Naive B cell (primary cell): Measurements from ENCODE around the gene DNAJC1. TPM values are rescaled to one million over a fixed set of nuclear protein-coding genes. Genes with fewer than 3 reads are reported as not detected.

Experiments used
- ATAC-seq, 2 donors: fragments of 150-1000 bp; cut with Tn5 transposase; 2 replicates each; pipeline ENCODE4 v1.10.0; 2021; ENCODE audit warnings: low read depth in 2 of 2, mild to moderate bottlenecking in 2 of 2, moderate library complexity in 2 of 2
- DNase-seq: peaks from one replicate; pipeline ENCODE4 v3.0.0; 2022
- H3K27ac Mint-ChIP-seq, 6 donors: one replicate each; pipeline ENCODE4 v1.8.0; 2020 to 2022; ENCODE audit warnings: mild to moderate bottlenecking in 6 of 6, mixed read lengths in 6 of 6, moderate library complexity in 5 of 6, inconsistent platforms in 2 of 6
- H3K27me3 Mint-ChIP-seq, 3 donors: one replicate each; pipeline ENCODE4 v1.8.0; 2021 to 2022; ENCODE audit warnings: mixed read lengths in 3 of 3, mild to moderate bottlenecking in 1 of 3
- H3K36me3 Mint-ChIP-seq, 2 donors: one replicate each; pipeline ENCODE4 v1.8.0; 2020 to 2022; ENCODE audit warnings: mixed read lengths in 2 of 2, inconsistent platforms in 1 of 2, mild to moderate bottlenecking in 1 of 2
- H3K4me1 Mint-ChIP-seq, 3 donors: one replicate each; pipeline ENCODE4 v1.8.0; 2020 to 2022; ENCODE audit warnings: mixed read lengths in 3 of 3, inconsistent platforms in 1 of 3, mild to moderate bottlenecking in 1 of 3, moderate library complexity in 1 of 3
- H3K4me3 Mint-ChIP-seq, 8 donors: one replicate each; pipeline ENCODE4 v1.8.0; 2020 to 2022; ENCODE audit warnings: mild to moderate bottlenecking in 8 of 8, mixed read lengths in 8 of 8, moderate library complexity in 8 of 8, inconsistent platforms in 2 of 8
- H3K9me3 Mint-ChIP-seq, 7 donors: one replicate each; pipeline ENCODE4 v1.8.0; 2020 to 2022; ENCODE audit warnings: mixed read lengths in 7 of 7, mild to moderate bottlenecking in 5 of 7, inconsistent platforms in 2 of 7, moderate library complexity in 1 of 7
- polyA plus RNA-seq, 6 donors: library from polyadenylated mRNA; unstranded; fragments of 300-500 nt; fragmentation: Illumina TruSeq; gene quantifications; one replicate each; pipeline ENCODE4 v1.2.3, GENCODE V29; 2021; ENCODE audit warnings: low read depth in 6 of 6

DNAJC1 gene
- polyA plus RNA-seq, 6 donors from 2014 or later: 9.1 to 19.5 (median 14.5) TPM

DNA sequence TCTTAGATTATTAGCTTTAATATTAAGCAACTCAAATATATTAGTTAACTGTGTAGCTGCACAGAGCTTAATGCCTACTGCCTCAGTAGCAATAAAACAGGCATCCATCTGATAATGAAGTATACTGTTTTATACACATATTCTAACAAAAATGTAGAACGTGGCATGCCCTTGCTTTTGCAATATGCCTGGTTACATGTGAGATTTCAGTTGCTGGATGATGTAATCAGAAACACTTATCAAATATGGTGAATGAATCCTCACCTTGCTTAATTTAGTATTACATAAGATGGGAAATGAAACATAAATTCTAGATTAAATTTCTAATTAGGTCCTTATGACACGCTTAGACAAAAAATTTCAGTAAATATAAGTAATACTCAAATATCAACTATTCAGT, 8.0 kb downstream of the DNAJC1 start:
- Mint-ChIP-seq H3K4me3 (no peak overlapping the region), H3K9me3 (no peaks in the 10 kb centered on the region), H3K4me1 (peaks cover 2 to 14% (median 9%) of the 10 kb centered on the region in 3 donors), H3K27ac (no peak overlapping the region), H3K27me3 (no peaks in the 10 kb centered on the region), H3K36me3 (no peaks in the 10 kb centered on the region)
- DNase-seq (no peak), ATAC-seq (no peak)

DNA sequence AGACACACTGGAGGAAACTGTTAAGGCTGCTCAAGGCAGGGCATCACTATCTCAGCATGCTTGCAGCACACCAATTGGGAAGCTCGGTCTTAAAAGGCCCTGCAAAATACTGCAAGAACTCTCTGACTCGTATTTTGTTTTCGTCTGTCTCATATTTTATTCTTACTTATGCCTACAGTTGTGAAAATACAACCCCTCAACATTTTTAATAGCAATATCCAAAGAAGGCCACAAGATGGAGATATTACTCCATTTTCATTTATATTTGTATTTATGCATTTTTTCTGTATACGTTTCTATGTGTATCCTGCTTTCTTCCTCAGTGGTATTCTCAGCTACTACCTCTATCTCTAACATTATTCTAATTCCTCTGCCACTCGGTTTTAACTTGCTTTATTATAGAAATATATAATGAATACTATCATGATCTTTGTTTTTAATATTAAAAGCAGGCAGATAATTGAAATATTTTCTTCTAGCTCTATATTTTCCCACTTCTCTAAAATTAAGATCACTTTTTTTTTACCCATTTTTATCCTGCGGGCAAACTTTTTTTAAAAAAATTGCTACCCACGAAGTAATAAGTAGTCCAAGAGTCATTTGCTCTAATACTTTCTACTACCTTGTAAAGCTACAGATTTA, 10.0 kb downstream of the DNAJC1 start:
- Mint-ChIP-seq H3K27me3 (no peaks in the 10 kb centered on the region), H3K4me1 (peaks cover 0 to 12% (median 3%) of the 10 kb centered on the region in 3 donors), H3K9me3 (no peaks in the 10 kb centered on the region), H3K4me3 (no peak overlapping the region), H3K27ac (no peak overlapping the region), H3K36me3 (no peaks in the 10 kb centered on the region)
- ATAC-seq (peak; percentile 21 to 35), DNase-seq (peak; percentile 33)

DNA sequence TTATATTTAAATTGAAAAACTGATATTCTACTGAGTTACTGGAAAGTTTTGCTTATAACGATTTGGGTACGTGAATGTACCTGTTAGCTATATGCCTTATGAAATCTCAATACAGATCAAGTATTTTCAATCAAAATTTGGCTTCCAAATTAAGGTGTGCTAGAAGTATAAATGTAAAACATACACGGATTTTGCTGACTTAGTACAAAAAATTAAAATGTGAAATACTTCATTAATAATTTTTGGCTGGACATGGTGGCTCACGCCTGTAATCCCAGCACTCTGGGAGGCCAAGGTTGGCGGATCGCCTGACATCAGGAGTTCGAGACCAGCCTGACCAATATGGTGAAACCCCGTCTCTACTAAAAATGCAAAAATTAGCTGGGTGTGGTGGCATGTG, 11.7 kb downstream of the DNAJC1 start:
- H3K27ac Mint-ChIP-seq: no peak overlapping the region
- H3K36me3 Mint-ChIP-seq: no peaks in the 10 kb centered on the region
- DNase-seq: no peak
- no peak for ATAC-seq
- no peaks in the 10 kb centered on the region for H3K27me3 Mint-ChIP-seq
- no peak overlapping the region for H3K4me3 Mint-ChIP-seq
- H3K4me1 Mint-ChIP-seq: peaks cover 0 to 6% (median 3%) of the 10 kb centered on the region in 3 donors
- H3K9me3 Mint-ChIP-seq: peaks cover 0 to 2% (median 0%) of the 10 kb centered on the region in 7 donors

DNA sequence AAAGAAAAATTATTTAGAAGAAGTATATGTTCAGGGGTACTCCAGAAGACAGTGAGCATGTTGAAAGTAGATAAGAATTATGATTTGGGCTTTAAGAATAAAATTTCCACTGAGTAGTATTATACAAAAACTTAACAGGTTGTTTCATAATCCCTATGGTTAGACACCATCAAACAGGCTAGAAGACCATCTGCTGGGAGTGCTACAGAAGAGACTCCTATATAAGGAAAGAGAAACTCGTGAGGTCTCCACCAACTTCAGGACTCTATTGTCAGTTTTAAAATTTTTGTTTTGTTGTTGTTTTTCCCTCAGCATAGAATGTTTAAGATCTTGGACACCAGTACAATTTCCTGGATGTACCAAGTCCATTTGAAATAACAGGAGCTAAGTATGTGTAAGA, 13.1 kb downstream of the DNAJC1 start:
- Mint-ChIP-seq H3K27ac (peak overlapping the region in 3 of 6 donors; percentile 5 to 48 (median 10)), H3K27me3 (no peaks in the 10 kb centered on the region), H3K36me3 (no peaks in the 10 kb centered on the region), H3K9me3 (peaks cover 0 to 9% (median 3%) of the 10 kb centered on the region in 7 donors), H3K4me1 (peaks cover 0 to 5% (median 3%) of the 10 kb centered on the region in 3 donors), H3K4me3 (no peak overlapping the region)
- ATAC-seq: no peak
- DNase-seq: no peak

DNA sequence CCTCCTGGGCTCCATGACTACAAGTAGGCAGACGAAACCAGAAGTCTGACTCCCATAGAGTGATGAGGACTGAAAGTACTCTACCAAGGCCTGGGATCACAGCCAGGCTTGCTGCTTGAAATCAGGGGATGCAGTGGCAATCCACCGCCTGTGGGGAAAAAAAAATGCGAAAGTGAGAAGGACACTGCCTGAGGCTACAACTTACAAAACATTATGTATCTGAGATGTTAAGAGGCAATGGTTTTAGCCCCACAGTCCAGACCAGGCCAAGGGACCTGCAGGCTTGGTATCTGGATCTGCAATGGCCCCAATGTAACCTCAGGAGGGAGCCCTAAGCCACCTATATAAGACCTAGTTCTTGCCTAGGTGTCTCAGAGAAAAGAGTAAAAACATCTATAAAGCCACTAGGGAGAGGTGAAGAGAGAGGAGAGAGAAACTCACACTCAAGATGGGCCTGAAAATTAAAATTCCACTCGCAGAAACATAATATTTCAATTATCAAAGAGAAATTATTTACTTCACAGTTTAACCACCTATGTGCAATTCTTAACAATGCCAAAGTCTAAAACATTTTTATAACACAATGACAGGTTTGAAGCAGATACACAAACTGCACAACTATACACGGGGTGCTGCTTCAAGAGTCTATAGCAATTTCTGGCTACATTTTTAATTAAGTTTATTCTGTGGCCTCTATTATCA, 13.9 kb downstream of the DNAJC1 start:
- Mint-ChIP-seq H3K9me3 (peaks cover 0 to 9% (median 3%) of the 10 kb centered on the region in 7 donors), H3K27me3 (no peaks in the 10 kb centered on the region), H3K27ac (peak overlapping the region in 3 of 6 donors; percentile 10 to 79 (median 29)), H3K36me3 (no peaks in the 10 kb centered on the region), H3K4me3 (no peak overlapping the region), H3K4me1 (peaks cover 0 to 6% (median 5%) of the 10 kb centered on the region in 3 donors)
- DNase-seq (peak; percentile 29), ATAC-seq (peak; percentile 85 to 92)

DNA sequence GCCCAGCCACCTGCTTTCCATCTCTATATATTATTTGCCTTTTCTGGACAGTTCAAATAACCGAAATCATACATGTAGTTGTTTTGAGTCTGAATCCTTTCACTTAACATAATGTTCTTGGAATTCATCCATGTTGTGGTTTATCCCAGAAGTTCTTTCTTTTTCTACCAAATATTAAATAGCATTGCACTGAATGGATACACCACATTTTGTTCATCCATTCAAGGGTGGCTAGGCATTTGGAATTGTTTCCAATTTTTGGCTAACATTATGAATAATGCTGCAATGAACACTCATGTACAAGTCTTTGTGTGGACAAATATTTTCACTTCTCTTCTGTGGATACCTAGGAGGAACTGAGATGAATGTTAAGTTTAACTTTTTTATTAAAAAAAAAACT, 18.0 kb downstream of the DNAJC1 start:
- peaks cover 0 to 4% of the 10 kb centered on the region in 2 donors for H3K36me3 Mint-ChIP-seq
- ATAC-seq: no peak
- H3K27ac Mint-ChIP-seq: peak overlapping the region in 2 of 6 donors; percentile 39 to 80
- peaks cover 0 to 9% (median 3%) of the 10 kb centered on the region in 7 donors for H3K9me3 Mint-ChIP-seq
- peaks cover 0 to 11% (median 11%) of the 10 kb centered on the region in 3 donors for H3K4me1 Mint-ChIP-seq
- H3K27me3 Mint-ChIP-seq: no peaks in the 10 kb centered on the region
- peak overlapping the region in 1 of 8 donors; percentile 57 for H3K4me3 Mint-ChIP-seq
- DNase-seq: no peak

DNA sequence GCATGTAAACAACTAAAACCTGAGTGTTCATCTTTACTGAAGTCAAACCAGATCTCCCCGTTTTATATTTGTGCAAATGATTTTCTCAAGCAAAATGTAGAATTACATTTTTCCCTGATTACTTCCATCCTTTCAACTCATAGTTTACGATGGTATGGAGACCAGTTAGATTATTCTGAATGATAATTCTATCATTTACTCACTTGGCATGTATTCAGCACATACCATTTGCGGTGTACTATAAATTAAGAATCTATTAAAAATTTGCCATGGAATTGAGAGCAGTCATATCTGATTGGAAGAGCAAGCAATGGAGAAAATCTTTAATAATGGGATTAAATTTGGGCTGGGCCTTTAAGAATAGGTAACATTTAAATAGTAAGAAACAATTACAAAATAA, 22.4 kb downstream of the DNAJC1 start:
- Mint-ChIP-seq H3K9me3 (peaks cover 0 to 5% (median 0%) of the 10 kb centered on the region in 7 donors), H3K36me3 (peaks cover 0 to 4% of the 10 kb centered on the region in 2 donors), H3K27me3 (no peaks in the 10 kb centered on the region), H3K4me1 (peaks cover 0 to 15% (median 8%) of the 10 kb centered on the region in 3 donors), H3K27ac (no peak overlapping the region), H3K4me3 (no peak overlapping the region)
- DNase-seq: no peak
- no peak for ATAC-seq

DNA sequence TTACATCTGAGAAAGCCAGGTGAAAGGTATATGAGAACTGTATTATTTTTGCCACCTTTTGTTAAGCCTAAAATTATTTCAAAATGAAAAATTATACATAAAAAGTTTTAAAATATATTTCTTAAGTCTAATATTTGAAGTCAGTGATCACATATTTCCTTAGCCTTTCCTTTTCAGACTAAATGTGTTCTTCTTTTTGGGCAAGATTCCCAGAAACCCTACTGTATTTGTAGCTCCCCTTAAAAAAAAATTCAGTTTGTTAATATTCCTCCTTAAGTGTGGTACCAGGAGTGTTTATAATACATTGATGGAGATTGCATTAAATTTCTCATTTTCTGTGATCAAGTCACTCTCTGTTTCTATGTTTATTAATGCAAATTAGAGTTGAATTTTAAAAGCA, 22.8 kb downstream of the DNAJC1 start:
- no peaks in the 10 kb centered on the region for H3K27me3 Mint-ChIP-seq
- peaks cover 0 to 15% (median 8%) of the 10 kb centered on the region in 3 donors for H3K4me1 Mint-ChIP-seq

DNA sequence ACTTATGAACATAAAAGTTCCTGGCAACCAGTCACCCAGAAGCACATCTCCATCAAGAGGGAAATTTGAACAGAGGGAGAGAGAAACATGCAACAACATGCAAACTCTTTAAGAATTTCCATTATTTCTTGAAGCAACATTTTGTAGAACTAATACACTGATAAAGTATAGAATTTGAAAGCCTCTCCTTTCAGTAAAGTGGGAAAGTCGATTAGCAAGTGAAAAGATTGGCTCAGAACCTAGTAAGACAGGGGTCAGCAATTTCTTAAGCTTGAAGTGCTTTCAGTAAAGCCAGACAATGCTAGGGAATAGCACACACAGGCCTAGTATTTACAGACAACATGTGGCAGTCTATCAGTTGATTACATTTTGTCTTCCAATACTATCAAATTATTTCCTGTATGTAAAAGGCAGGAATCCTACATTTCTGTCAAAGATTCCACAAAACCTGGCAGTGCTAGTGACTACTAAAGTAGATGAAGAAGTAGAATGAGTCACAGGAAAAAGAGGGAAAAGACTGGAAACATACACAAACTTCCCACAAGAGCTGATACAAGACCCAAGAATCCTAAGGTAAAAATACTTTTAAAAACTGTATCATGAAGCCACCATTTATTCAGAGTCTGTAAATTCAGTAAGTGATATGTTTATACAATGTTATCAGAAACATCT, 25.2 kb downstream of the DNAJC1 start:
- no peaks in the 10 kb centered on the region for H3K27me3 Mint-ChIP-seq
- H3K36me3 Mint-ChIP-seq: peaks cover 0 to 4% of the 10 kb centered on the region in 2 donors
- H3K4me3 Mint-ChIP-seq: no peak overlapping the region
- DNase-seq (no peak), ATAC-seq (no peak)
- H3K9me3 Mint-ChIP-seq: peaks cover 0 to 4% (median 0%) of the 10 kb centered on the region in 7 donors
- peaks cover 0 to 15% (median 8%) of the 10 kb centered on the region in 3 donors for H3K4me1 Mint-ChIP-seq
- H3K27ac Mint-ChIP-seq: no peak overlapping the region

More for the DNA sequence above, 22.8 kb downstream of the DNAJC1 start:
- Mint-ChIP-seq H3K9me3 (peaks cover 0 to 4% (median 0%) of the 10 kb centered on the region in 7 donors), H3K27ac (no peak overlapping the region), H3K36me3 (peaks cover 0 to 4% of the 10 kb centered on the region in 2 donors), H3K4me3 (no peak overlapping the region)
- ATAC-seq (no peak), DNase-seq (no peak)

GRCh38 chr10:21976739-21977138, 26.8 kb downstream of the DNAJC1 start:
- H3K9me3 Mint-ChIP-seq: no peaks in the 10 kb centered on the region
- DNase-seq (no peak), ATAC-seq (no peak)
- peak overlapping the region in 1 of 6 donors; percentile 37 for H3K27ac Mint-ChIP-seq
- H3K4me1 Mint-ChIP-seq: peaks cover 0 to 10% (median 4%) of the 10 kb centered on the region in 3 donors
- peaks cover 0 to under 1% of the 10 kb centered on the region in 2 donors for H3K36me3 Mint-ChIP-seq
- no peaks in the 10 kb centered on the region for H3K27me3 Mint-ChIP-seq
- H3K4me3 Mint-ChIP-seq: no peak overlapping the region

DNA sequence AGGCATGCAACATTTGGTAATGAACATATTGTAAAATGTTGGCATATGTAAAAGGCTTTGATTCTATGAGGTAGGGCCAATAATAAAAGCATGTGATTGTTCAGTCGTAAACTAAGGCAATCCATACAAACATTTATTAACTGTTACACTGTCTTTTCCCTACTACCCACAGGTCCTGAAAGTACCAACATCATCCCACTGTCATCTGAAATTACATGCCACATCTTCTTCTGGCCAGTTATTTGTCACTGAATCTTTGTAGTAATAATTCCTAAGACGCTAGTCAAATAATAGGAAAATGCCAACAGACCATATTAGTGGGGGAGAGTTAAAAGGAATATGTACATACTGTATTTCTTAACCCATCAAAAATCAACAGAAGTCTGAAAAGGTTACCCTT, 27.2 kb downstream of the DNAJC1 start:
- no peaks in the 10 kb centered on the region for H3K9me3 Mint-ChIP-seq
- no peak overlapping the region for H3K27ac Mint-ChIP-seq
- peaks cover 0 to 8% (median 4%) of the 10 kb centered on the region in 3 donors for H3K4me1 Mint-ChIP-seq
- H3K4me3 Mint-ChIP-seq: no peak overlapping the region
- no peaks in the 10 kb centered on the region for H3K36me3 Mint-ChIP-seq
- no peak for ATAC-seq
- no peak for DNase-seq
- no peaks in the 10 kb centered on the region for H3K27me3 Mint-ChIP-seq

DNA sequence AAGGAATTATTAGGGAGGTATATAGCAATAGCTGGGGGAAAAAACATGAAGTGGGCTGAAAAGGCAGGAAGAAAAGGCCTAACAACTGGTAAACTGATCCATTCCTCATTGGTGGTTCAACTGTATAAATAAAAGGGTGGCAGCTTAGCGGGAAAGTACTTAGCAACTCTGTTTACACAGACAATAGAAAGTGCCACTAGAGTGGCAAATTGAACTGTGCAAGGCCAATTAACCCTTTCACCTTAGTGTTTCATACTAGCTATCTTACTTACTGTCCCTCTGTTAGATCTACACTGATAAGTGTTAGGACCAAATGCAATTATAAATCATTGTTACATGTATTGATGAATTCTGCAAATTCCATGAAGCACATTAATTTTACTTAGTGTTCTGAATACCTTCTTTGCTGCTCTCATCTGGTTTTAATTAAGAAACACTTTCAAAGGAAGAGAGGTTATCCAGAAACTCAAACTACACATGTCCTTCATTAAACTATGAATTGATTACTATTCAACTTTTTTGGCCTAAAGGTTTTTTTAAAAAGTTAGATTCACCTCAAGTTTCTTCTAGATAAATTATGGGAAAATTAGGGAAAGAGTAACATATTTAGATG, 28.0 kb downstream of the DNAJC1 start:
- peaks cover 0 to 8% (median 4%) of the 10 kb centered on the region in 3 donors for H3K4me1 Mint-ChIP-seq
- no peaks in the 10 kb centered on the region for H3K27me3 Mint-ChIP-seq
- no peak for ATAC-seq

GRCh38 chr10:21972584-21972983, 30.9 kb downstream of the DNAJC1 start:
- Mint-ChIP-seq H3K4me3 (no peak overlapping the region), H3K4me1 (peaks cover under 1 to 8% (median 6%) of the 10 kb centered on the region in 3 donors)
- ATAC-seq: no peak

More for the DNA sequence above, 28.0 kb downstream of the DNAJC1 start:
- no peak for DNase-seq
- H3K36me3 Mint-ChIP-seq: no peaks in the 10 kb centered on the region
- H3K9me3 Mint-ChIP-seq: no peaks in the 10 kb centered on the region
- H3K27ac Mint-ChIP-seq: peak overlapping the region in 1 of 6 donors; percentile 4
- H3K4me3 Mint-ChIP-seq: no peak overlapping the region

More at GRCh38 chr10:21972584-21972983, 30.9 kb downstream of the DNAJC1 start:
- H3K27me3 Mint-ChIP-seq: no peaks in the 10 kb centered on the region
- no peaks in the 10 kb centered on the region for H3K9me3 Mint-ChIP-seq
- DNase-seq: no peak
- no peak overlapping the region for H3K27ac Mint-ChIP-seq
- peaks cover 0 to under 1% of the 10 kb centered on the region in 2 donors for H3K36me3 Mint-ChIP-seq
